CD4-positive, alpha-beta T cell treated with Interleukin-15 for 1 hour (primary cell): ENCODE data around the gene KCNH5.

Experiments
- DNase-seq: peaks from one replicate; pipeline ENCODE4 v3.0.0-alpha.2; 2020

Gene KCNH5

DNA sequence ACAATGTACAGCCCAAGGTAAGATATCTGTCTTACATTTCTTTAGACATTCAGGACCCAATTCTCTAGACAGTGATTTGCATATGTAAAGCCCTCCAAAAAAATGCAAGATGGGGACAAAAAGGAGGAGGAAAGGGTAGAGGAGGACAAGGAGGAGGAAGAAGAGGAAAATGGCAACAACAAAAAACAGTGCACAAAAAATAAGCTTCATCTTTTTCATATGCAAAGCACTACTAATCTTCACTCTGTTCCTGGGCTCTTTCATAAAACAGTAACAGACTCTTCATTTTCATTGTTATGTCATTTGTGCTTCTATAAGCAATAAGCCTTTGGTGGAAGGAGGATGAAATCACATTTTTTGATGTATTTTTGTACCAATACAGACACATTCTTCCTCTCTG lies 61.4 kb downstream of the KCNH5 start:
- no peak for DNase-seq

GRCh38 chr14:62980693-62981092 lies 64.6 kb downstream of the KCNH5 start:
- DNase-seq: no peak

DNA sequence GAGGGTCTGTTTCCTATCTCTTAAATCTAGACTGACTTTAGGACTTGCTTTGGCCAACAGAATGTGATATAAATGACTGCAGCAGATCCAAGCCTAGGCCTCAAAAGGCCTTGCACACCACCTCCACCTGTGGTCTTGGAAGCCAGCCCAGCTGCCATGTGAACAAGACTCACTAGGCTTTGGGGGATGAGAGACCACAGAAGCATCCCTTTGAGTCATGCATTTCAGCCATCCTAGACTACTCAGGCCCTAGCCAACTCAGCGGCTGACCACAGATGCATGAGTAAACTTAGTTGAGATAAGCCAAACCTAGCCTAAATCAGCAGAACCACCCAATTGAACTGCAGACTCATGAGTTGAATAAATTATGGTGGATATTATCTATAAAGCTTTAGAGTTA lies 87.7 kb downstream of the KCNH5 start:
- DNase-seq: no peak

DNA sequence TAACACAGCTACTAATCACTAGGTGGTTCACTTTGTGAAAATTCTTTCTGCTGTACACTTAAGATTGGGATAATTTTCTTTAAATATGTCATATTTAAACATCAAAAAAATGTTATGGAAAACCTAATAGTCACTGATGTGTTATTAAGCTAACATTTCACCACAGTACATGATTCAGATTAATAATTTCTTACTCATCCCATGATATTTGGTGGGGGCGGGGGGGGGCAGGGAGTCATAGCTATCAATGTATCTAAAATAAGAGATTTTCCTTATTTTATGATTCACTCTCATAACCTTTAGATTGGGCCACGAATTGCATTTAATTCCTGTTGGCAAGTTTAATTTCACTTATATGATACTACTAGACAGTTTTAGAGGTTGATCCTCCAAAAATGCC lies 88.8 kb downstream of the KCNH5 start:
- DNase-seq: no peak

DNA sequence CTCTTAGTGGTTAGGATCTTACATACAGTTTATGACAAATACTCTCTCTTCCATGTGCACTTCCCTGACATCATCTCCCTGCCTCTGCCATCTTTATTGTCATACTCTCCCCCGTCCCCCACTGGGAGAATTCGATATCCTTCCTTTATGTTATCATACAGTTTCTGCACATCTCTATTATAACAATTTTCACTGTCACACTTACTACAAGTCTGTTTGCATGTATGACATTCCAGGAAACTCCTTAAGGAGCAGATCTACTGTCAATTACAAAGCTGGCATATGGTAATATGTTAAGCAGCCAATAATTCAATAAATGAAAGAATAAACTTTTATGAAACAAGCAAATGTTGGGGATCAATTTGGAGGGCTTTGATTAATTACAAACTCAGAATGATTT lies 91.1 kb downstream of the KCNH5 start:
- DNase-seq: no peak

GRCh38 chr14:62952226-62952625 lies 93.0 kb downstream of the KCNH5 start:
- no peak for DNase-seq

DNA sequence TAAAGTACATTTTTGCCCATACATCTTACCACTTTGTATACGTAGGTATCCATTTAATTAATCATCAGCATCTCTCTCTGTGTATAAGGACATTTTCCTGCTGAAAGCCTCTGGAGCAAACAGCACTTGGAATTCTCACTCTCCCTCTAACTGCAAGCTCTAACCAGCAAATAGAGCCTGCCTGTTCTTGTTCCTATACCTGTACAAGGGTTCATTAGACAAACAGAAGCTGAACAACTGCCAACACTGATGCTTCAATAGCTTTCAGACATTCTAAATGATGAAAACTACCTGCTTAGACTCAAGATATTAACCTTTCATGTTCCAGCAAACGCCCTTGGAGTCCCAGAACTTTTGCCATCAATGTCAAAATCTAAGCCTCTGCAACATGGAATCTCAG lies 98.0 kb downstream of the KCNH5 start:
- DNase-seq: no peak

DNA sequence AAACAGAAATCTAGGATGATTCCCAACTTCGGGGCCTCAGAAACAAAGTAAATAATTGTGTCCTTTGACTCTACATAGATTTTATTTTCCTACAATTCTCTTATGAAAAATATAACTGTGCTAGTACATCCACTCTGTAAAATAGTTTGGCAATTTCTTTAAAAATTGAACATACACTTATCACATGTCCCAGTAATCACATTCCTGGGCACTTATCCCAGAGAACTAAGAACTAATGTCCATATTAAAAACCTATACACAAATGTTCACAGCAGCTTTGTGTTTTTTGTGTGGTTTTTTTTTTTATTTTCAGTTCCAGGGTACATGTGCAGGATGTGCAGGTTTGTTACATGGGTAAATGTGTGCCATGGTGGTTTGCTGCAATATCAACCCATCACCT lies 99.0 kb downstream of the KCNH5 start:
- DNase-seq: no peak

DNA sequence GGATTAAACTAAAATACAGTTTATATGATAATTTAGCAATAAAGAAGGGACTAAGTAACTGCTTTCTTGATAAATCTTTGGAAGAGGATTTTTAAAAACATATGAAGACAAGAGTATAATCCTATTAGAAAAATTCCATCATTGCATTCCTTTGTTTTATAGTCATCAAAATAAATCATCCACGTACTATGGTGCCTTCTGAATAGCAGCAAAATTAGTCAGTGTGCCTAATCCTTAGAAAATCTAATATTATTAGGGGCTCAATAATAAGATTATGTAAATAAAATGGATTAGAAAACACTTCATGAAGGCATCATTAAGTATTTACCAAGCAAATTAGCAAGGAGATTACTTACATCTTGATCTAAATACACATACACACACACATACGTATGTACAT lies 102.1 kb downstream of the KCNH5 start:
- no peak for DNase-seq

DNA sequence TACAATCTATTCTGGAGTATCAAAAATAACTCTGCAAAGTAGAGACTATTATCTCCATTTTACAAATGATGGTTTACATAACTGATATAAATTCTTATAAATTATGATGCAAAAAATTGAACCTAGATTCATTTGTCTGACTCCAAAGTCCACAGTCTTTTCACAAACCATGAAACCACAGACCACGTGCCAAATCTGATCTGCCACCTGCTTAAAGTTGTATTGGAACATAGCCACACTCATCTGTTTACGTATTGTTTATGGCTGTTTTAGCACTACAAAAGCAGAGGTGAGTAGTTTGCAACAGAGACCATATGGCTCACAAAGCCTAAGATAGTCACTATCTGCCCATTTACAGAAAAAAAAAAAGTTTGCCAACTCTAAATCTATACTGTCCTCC lies 105.3 kb downstream of the KCNH5 start:
- DNase-seq: no peak

- no peak for DNase-seq
Observed at GRCh38 chr14:62938778-62939177, 106.5 kb downstream of the KCNH5 start.

DNA sequence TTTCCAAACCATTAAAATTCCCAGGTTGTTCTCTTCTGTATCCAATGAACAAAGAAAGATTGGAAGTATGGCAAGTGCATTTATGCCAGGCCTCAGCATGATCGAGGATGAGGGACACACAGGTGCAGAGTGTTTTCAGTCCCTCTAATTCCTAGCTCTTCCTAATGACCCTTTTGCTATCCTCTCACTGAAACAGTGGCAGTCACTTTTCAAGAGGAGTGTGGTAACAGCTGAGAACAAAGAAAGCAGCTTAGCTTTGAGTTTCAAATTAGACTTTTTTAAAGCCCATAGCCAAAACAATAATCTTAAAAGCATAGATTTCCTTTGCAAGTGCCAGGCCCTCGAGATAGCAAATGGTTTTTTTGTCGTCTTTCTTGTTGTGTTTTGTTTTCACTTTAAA lies 110.8 kb downstream of the KCNH5 start:
- DNase-seq: no peak

DNA sequence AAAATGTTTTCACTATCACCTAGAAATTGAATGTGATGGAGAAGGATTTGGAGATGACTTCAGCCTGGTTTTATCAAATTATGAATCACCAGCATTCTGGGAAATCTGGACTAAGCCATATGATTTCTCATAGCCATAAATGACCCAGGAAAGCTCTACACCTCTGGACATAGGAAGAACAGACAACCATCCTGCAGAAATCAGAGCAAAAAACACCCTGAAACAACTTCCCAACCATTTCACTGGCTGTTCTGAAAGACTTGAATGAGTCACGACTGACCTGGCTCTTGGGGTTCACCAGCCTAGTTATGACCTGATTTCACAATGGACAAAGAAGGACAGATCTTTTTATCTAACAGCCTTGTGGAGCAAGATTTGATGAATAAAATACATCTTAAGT lies 123.8 kb downstream of the KCNH5 start:
- DNase-seq: no peak

DNA sequence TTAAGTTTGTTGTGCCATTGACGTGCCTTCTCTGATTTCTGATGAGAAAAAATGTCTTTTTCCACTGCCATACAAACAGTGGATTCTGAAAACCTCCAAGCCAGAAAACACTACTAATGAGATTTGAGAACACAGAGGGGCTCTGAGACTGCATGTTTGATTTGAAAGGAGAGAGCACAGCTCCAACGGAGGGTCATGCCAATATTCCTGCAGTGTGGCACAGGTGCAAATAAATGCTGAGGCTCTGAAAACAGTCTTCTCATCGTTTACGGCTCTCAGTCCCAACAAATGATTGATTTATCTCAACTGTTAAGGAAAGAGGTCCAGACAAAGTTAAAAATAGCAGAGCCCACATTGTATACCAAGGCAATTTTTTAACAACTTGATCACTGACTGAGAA lies 128.7 kb downstream of the KCNH5 start:
- no peak for DNase-seq

DNA sequence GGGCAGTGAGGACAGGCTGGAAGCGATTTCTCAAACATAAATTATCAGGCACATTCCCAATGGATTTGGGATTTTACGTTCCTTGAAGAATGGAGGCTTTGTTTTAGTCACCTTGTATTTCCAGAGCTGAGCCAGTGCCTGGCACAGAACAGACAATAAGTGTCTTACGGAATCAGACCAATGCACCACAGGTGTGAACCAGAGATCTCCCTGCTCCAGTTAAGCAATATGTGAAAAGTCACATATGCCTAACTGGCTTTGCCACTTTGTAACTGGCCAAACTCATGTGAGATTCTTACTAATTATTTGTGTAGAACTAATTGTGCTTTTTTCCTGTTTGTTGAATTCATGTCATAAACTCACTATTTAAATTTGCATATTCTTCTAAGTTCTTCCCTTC lies 130.4 kb downstream of the KCNH5 start:
- no peak for DNase-seq

GRCh38 chr14:62914025-62914424 lies 131.2 kb downstream of the KCNH5 start:
- DNase-seq: no peak

DNA sequence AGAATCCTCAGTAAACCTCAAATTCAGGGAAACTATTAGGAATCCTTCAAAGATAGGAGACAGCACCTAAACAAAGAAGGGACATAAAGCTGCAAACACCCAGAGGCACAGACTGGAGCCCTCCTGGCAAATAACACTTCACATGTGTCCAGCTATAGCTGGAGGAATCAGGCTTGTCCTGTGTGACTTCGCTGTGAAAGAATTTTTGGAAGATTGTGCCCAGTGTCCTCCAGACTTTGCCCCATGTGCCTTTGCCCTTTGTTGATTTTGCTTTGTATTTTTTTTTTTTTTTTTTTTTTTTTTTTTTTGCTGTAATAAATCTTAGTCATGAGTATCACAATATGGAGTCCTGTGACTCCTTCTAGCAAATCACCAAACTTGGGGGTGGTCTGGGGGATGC lies 136.8 kb downstream of the KCNH5 start:
- DNase-seq: no peak

- DNase-seq: no peak
Observed at GRCh38 chr14:62905566-62905965, 139.7 kb downstream of the KCNH5 start.

GRCh38 chr14:62897771-62898170 lies 147.5 kb downstream of the KCNH5 start:
- DNase-seq: no peak

- DNase-seq: no peak
Observed at GRCh38 chr14:62896932-62897456, 148.3 kb downstream of the KCNH5 start.

DNA sequence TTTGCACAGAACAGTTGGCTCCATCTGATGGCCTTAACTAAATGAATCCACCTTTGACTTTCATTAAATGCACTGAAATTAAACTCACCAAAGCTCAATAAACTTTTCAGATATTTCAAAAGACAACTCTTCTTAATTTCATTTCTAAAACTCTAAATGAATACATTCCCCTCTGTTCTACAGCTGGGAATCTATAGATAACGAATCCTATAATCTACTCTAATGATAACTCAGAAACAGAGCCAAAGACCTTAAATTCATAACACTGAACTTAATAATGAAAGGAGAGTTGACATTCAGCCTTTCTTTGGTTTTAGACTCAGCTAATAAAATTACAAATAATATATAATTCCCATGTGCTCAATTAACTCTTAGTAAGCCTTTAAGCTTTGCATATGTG lies 150.5 kb downstream of the KCNH5 start:
- DNase-seq: no peak

- no peak for DNase-seq
Observed at GRCh38 chr14:62889364-62889763, 155.9 kb downstream of the KCNH5 start.

- no peak for DNase-seq
Observed at GRCh38 chr14:62886461-62886860, 158.8 kb downstream of the KCNH5 start.

GRCh38 chr14:62885451-62885850 lies 159.8 kb downstream of the KCNH5 start:
- DNase-seq: no peak

DNA sequence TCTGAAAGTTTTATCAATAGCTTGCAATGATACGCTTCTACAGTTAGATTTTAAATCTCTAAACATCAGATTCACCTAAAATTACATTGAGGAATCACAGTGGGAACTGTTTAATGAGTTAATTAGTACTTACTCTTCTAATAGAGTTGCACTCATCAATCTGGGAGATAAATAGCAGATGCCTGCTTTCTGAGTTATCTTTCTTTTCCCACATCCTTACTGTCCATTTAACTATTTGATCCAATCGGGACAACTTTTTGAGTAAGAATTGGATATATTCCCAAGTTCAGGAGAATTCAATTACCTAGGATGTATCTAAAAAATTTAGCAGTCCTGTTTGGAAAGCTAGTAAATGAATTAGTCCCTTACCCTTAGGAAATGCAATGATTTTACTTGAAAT lies 162.3 kb downstream of the KCNH5 start:
- DNase-seq: no peak

- DNase-seq: no peak
Observed at GRCh38 chr14:62866376-62866775, 178.9 kb downstream of the KCNH5 start.
